ENCODE data around the gene AGAP3. TPM values are rescaled to one million over a fixed set of nuclear protein-coding genes. Genes with fewer than 3 reads are reported as not detected.

AGAP3 gene
- total RNA-seq, 1 donor from 2014 or later = 152 TPM

DNA sequence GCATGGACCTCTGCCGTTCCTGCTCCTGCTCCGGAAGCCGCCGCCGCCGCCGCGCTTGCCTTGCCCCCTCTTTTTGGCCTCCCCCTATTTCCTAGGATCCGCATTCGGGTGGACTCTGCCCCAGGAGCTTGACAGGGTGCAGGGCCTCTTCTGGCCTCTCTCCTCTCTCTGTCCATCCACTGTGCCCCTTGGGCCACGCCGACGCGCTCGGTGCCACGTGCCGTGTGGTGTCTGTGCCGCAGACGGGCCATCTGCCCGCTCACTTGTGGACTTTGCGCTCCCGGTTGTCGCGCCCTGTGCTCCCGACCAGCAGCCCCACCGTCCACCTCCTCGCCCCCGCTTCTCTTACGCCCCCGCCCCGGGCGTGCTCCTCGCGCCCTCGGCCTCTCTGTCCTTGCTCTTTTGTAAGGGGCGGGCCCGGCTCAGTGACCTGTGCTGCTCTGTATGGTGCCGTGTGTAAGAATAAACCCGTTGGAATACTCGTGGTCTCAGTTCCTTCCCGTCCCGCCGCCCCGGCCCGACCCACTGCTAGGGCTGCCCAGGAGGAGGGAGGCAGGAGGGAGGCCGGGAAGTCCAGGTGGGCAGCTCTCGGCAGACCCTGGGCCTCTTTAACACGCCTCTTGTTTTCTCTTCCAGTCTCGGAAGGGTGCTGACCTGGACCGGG is 37.0 kb downstream of the AGAP3 start:
- Histone ChIP-seq H3K9me3 (no peaks in the 10 kb centered on the region), H3K27ac (no peak overlapping the region), H3K4me3 (no peak overlapping the region), H3K36me3 (peaks cover 80% of the 10 kb centered on the region), H3K27me3 (no peaks in the 10 kb centered on the region), H3K4me1 (no peaks in the 10 kb centered on the region)
- no peak for DNase-seq
- ATAC-seq = no peak
- TF ChIP-seq, protein P1, sequence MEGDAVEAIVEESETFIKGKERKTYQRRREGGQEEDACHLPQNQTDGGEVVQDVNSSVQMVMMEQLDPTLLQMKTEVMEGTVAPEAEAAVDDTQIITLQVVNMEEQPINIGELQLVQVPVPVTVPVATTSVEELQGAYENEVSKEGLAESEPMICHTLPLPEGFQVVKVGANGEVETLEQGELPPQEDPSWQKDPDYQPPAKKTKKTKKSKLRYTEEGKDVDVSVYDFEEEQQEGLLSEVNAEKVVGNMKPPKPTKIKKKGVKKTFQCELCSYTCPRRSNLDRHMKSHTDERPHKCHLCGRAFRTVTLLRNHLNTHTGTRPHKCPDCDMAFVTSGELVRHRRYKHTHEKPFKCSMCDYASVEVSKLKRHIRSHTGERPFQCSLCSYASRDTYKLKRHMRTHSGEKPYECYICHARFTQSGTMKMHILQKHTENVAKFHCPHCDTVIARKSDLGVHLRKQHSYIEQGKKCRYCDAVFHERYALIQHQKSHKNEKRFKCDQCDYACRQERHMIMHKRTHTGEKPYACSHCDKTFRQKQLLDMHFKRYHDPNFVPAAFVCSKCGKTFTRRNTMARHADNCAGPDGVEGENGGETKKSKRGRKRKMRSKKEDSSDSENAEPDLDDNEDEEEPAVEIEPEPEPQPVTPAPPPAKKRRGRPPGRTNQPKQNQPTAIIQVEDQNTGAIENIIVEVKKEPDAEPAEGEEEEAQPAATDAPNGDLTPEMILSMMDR (IDR thresholded peaks at IDR 0.05) = no peak
- intact Hi-C loops (cut with DNase I) = no loop called here

DNA sequence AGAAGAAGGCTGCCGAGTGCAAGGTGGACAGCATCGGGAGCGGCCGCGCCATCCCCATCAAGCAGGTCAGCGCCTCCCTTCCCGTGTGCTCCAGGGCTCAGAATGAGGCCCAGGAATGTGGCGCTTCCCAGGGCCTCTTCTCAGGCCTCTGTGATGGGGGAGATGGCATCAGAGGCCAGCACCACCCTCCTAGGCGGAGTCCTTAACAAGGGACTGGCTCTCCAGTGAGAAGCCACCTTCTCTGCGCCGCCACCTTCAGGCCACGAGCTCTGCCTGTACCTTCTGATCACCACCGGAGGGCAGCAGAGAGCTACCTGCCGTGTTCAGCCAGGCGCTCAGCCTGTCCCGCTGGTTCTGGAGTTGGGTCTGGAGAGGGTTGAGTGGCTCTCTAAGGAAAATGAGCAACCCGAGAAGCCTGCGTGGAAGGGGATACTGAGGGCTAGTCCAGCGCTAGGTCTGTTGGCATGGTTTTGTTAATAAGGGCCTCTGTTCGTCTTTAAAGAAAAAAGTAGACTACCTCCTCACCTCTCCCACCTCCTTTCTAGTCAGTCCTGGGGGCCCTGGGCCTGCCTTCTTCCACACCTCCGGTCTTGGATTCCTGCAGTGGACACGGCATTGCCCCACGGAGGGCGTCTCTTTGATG is 37.7 kb downstream of the AGAP3 start:
- TF ChIP-seq, protein P1 (IDR thresholded peaks at IDR 0.05) = peak; percentile 97
- no peak overlapping the region for H3K27ac ChIP-seq
- H3K9me3 ChIP-seq = no peaks in the 10 kb centered on the region
- peak; percentile 93 for ATAC-seq
- H3K4me3 ChIP-seq = no peak overlapping the region
- intact Hi-C loops (cut with DNase I) = no loop called here
- H3K4me1 ChIP-seq = no peaks in the 10 kb centered on the region
- DNase-seq = peak; percentile 89
- no peaks in the 10 kb centered on the region for H3K27me3 ChIP-seq
- H3K36me3 ChIP-seq = peaks cover 80% of the 10 kb centered on the region

DNA sequence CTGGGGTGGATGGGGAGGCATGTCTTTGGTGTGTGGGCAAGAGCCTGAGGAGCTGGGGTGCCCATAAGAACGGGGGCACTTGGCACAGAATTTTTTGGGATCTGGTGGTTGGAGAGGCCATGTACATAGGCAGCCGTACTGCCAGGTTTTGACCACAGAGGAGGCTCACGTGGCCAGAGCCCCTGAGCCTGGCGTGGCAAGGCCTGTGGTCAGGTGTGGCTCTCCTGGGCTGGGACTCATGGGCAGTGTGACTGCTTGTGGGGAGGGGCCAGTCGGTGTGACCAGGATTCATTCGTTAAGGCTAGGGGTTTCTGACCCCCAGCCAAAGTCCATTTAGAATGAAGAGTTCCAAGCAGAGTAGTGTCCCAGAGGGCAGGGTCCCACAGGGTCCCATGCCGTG is 38.2 kb downstream of the AGAP3 start:
- H3K36me3 ChIP-seq = peaks cover 80% of the 10 kb centered on the region
- no peaks in the 10 kb centered on the region for H3K4me1 ChIP-seq

DNA sequence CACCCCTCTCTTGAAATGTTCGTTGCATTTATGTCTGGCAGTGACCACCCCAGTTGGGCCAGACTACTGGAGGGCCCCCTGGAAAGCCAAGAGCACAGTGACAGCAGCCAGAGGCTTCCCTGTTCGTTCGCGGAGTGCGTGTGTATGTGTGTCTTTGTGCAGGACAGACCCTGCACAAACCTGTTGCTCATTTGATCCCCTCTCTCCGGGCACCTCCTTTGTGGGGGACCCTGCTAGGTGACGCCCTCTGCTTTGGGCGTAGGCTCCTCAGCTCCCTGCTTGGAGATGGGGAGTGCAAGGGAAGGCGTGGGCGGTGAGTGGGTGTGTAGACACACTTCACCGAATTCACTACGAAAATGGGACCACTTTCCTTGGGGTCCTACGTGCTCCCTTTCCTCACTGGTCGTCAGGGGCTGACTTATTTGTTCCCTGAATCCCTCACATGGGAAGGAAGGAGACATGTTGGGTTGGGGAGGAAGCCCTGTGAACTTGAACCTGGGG is 38.7 kb downstream of the AGAP3 start:
- Histone ChIP-seq H3K36me3 (peaks cover 80% of the 10 kb centered on the region), H3K4me1 (no peaks in the 10 kb centered on the region), H3K9me3 (no peaks in the 10 kb centered on the region), H3K4me3 (no peak overlapping the region), H3K27me3 (no peaks in the 10 kb centered on the region), H3K27ac (no peak overlapping the region)
- no peak for DNase-seq
- intact Hi-C loops (cut with DNase I) = no loop called here
- ATAC-seq = no peak
- TF ChIP-seq, protein P1 (IDR thresholded peaks at IDR 0.05) = no peak

More for the DNA sequence above, 38.2 kb downstream of the AGAP3 start:
- Histone ChIP-seq H3K27me3 (no peaks in the 10 kb centered on the region), H3K9me3 (no peaks in the 10 kb centered on the region), H3K4me3 (no peak overlapping the region), H3K27ac (no peak overlapping the region)
- ATAC-seq (no peak), DNase-seq (no peak)
- TF ChIP-seq, protein P1 (IDR thresholded peaks at IDR 0.05) = no peak
- intact Hi-C loops (cut with DNase I) = no loop called here

DNA sequence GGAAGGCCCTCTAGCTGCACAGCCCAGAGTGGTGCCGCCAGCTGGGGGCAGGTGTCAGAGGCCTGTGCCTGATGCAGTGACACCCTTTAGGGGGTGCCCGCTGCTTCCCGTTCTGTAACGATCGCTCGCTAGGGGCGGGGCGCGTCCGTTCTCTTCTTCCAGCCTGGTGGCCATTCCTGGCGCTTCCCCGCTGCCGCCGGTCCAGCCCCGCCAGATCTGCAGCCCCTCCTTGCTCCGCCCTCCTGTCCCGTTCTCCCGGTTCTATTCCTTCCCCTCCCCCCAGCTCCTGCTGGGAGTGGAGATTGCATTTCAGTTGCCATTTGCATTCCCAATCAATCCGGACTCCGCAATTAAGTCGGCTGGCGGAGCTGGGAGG is 39.2 kb downstream of the AGAP3 start:
- Histone ChIP-seq H3K27ac (no peak overlapping the region), H3K36me3 (peaks cover 80% of the 10 kb centered on the region), H3K9me3 (no peaks in the 10 kb centered on the region), H3K4me3 (peak overlapping the region; percentile 19), H3K27me3 (no peaks in the 10 kb centered on the region), H3K4me1 (no peaks in the 10 kb centered on the region)
- ATAC-seq (no peak), DNase-seq (no peak)
- TF ChIP-seq, protein P1 (IDR thresholded peaks at IDR 0.05) = no peak
- intact Hi-C loops (cut with DNase I) = no loop called here
